Right hindlimb (tissue), 1 donor: Measurements from ENCODE around the gene KIT.

Experiments
- DNase-seq: peaks from one replicate; pipeline ENCODE4 v3.0.0-alpha.2; 2018

KIT gene

DNA sequence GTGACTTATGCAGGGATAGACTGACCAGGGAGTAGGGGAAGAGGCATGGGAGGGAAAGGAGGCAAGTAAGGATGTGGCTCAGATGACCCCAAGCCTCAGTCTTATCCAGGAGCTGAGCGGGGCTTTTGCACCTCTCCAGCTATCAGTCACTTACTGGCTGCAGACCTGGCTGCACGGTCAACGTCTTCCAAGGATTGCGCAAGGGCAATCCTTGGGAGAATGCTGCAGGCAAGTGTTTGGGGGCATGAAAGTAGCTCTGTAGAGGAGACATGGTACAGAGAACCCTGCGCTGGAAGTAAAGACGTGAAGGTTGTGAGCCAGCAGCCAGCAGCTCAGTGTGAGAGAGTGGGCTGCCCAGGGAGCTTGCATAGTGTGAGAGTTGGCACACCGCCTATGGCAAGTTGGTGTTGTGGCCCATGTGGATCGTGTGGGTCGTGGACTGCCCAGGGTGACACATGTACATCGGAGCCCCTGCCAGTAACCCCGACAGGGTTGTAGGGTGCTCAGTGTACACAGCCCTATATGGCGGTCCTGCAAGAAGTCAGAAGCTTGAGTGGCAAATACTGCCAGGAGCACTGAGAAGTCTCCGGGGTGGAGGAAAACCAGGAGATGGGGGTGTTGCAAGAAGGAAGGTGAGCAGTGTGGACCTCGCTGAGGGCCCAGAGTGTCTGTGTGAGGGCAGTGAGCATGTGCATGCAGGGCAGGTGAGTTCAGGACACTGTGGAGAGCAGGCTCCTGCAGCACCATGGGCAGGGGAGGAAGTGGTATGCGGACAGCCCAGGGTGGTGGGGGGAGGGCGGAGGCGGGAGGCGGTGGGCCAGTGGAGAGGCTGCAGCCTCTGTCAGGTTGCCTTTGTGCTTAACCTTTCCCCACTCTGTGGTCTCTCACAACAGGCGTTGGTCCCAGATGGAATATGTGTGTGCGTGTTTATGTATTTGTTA lies 50.9 kb downstream of the KIT start:
- no peak for DNase-seq

DNA sequence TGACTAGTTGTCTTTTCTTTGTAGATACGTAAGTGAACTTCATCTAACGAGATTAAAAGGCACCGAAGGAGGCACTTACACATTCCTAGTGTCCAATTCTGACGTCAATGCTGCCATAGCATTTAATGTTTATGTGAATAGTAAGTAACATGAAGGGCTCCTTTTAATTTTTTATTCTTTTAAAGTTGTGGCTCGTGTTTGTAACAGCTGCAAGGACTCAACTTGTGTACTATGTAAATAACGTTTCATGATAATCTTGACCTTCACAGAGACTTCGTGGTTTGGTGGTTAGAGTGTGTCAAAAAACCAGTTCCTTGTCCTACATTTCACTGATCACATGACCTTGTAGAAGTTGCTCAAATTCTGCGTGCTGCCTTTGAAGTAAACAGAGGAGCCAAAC lies 51.6 kb downstream of the KIT start:
- no peak for DNase-seq

DNA sequence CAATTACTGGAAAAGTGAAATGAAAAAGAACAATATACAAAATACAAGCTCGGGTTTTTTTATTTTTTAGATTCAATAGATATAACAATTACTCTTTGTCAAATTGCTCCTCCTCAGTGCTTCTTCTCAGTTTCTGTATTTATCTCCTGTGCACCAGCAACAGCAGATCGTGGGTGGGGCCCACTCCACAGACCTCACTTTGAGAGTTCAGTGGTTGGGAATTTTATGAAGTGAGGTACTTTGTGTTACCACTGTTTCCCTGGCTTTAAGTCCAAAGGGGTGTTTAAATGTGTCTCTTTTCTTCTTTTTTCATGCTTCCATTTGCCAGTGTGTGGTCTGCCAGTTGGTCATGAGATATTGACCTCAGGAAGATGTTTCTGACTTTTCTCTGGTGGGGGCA lies 54.4 kb downstream of the KIT start:
- no peak for DNase-seq

DNA sequence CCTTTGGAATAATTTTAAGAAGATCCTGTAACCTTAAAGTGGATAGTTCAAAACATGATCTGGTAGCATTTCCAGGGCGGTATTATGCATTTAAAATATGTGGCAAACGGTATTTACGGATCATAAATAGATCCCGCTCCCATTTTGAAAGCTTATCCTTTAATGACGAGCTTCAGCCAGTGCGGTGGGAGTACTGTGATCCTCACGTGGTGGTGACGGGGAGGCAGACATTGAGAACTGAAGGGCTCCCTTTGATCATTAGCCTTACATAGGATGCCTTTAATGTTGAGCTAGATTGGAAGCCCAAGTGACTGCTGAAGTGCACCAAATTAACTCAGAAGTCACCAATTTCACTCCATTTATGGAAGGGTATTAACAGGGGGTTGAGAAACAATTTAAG lies 56.9 kb downstream of the KIT start:
- no peak for DNase-seq

DNA sequence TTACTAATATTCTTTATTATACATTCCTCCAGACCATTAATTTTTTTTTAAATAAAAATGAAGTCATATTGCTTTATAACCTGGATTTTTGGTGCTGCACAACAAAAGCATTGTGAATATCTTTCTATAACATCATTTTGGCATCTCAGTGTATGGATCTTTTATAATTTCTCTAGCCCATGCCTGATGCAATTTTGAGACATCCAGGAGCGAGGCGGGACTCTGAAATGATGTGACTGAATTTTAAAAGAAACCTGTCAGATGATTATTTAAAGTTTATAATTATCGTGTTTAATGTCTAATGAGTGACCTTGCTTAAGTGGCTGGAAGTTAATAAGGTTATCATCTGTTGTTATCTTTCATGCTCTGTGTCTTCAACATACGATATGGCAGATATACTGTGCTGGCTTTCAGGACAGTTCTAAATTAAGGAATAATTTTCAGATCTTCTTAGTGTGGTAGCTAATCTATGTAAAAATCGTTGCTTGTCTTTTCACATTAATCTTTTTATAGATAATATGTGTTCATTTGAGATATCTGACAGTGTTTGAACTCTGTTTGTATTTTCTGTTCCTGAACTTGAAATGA lies 58.8 kb downstream of the KIT start:
- no peak for DNase-seq

DNA sequence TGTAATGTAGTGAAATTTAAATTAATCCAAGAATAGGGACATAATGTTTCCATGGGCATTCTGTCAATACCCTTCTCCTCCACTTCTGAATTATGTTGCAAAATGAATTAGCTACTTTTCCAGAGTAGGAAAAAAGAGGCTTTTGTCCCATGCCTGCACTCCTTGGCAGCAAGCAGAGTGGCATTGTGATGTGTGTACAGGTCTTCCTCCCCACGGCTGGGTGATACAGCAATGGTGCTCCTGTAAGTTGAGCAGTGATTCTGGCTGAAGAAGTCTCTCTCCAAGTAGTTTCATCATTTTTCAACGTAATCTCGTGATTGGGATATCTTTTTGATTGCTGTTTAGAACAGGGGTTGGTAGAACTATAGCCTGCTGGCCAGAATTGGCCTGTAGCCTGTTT lies 59.9 kb downstream of the KIT start:
- no peak for DNase-seq

DNA sequence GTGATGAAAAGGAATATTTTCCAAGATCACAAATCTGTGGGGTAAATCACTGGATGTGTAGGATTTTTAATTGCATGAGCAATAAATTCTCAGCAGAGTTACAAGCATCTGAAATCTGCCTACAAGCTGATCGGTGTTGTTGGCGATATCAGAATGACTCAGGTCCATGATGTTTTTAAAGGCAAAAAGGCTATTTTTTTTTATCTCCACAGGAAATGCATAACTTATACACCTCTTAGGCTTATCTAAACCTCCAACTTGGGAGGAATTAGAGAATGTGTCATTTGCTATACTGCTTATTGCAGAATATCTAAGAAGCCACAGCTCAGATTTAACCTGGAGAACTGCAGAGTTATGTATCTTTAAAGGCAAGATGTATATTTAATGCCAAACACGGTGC lies 61.6 kb downstream of the KIT start:
- no peak for DNase-seq

DNA sequence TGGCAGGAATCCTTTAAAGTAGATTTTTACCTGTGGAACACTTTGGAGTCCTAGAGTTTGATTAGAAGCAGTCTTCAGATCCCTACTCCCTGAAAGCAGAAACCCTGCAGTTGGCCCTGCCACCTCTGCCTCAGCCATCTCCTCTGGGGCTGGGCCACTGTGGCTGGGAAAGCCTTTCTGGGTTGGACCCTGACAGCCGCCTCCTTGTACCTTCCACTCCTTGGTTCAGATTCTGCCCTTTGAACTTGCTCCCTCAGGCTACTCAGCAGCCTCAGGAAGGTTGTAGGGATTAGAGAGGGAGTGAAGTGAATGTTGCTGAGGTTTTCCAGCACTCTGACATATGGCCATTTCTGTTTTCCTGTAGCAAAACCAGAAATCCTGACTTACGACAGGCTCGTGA lies 65.5 kb downstream of the KIT start:
- no peak for DNase-seq

DNA sequence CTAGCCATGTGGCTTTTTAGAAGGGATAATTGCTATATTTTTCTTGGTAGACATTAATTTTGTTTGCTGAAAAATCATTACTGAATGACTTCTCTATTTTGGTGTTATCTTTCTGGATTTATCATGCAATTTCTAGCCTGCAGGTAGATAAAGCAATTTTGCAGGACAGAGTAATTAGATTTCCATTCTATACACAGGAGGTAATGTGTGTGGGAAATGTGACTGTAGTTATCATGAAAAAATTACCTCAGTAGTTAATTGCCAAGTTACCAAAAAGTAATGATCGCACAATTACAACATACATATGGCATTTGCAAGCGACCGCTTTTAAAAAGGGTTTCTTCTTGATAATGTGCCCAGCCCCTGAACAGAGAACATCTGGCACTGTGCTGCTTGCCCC lies 66.1 kb downstream of the KIT start:
- no peak for DNase-seq

DNA sequence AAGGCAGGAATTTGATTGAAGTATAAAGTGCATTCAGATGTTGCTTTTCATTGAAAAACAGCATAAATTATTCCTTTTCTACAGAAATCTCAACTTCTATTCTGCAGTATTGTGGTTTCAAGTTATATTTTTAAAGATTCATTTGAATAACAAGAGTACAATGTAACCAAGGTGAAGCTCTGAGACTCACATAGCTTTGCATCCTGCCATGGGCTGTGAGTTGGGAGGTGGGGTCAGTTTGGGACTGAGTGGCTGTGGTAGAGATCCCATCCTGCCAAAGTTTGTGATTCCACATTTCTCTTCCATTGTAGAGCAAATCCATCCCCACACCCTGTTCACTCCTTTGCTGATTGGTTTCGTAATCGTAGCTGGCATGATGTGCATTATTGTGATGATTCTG lies 69.2 kb downstream of the KIT start:
- DNase-seq = no peak

DNA sequence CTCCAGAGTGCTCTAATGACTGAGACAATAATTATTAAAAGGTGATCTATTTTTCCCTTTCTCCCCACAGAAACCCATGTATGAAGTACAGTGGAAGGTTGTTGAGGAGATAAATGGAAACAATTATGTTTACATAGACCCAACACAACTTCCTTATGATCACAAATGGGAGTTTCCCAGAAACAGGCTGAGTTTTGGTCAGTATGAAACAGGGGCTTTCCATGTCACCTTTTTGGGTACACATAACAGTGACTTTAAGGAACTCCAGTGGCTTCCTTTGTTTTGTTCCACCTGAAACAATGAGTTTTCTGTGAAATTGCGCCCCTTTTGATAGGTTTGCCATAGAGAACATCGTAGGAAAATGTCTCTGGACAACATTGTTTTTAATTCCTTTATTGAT lies 69.6 kb downstream of the KIT start:
- no peak for DNase-seq

DNA sequence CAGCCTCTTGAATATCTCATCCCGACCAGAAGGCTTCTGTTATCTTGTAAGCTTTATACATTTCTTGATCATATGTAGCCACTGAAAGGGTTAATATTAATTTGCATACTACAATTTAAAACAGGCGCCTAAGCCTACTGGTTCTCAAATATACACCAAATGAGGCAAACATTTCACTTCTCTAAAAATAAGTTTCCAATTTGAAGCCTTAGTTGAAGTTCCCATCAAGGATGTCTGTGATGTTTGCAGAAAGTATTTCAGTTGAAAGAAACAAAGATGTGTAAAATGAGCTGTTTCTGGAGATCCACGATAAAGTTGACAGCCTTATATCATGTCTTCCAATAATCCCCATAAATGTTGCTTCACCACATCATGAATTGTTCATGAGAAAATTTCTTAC lies 70.6 kb downstream of the KIT start:
- DNase-seq = no peak

DNA sequence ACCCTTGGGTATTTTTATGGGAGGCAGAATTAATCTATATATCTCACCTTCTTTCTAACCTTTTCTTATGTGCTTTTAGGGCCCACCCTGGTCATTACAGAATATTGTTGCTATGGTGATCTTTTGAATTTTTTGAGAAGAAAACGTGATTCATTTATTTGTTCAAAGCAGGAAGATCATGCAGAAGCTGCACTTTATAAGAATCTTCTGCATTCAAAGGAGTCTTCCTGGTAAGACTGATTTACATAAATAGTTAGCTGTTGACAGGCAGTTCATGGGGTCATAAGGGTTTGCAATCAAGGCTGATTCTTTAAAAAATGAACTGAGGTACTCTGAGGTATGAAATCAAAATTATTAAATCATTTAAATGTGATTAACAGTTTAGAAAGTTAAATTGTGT lies 71.5 kb downstream of the KIT start:
- no peak for DNase-seq

DNA sequence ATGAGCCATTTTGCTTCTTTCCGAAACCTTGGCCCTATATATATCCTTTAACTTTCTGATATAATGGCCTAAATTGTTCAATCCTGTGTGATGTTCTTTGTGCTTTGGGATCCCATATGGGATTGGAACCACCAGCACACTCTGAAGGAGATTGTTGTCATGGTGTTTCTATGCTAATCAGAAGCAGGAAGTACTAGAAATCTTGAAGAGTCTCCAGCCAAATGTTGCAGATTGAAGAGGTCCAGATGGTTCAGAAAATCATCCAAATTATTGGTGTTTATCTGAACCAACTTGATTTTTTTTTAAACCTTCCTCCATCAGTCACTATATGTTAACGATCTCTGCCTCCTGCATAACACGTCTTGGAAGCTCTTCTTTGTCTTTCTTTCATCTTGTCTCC lies 72.8 kb downstream of the KIT start:
- DNase-seq = no peak

DNA sequence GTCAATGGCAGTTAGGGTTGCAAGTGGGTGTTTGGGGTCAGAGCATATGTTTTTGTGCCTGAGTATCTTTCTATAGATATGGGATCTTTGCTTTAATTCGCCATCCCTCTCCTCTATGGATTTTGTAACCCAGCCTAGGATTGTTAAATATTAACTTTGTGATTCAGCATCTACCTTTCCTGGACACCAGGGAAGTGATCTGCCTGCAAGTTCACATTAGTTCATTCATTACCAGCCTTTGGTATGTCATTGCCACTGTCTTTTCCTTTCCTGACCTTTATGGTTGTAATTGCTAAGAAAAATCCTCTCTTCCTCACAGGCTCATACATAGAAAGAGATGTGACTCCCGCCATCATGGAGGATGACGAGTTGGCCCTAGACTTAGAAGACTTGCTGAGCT lies 73.8 kb downstream of the KIT start:
- no peak for DNase-seq

DNA sequence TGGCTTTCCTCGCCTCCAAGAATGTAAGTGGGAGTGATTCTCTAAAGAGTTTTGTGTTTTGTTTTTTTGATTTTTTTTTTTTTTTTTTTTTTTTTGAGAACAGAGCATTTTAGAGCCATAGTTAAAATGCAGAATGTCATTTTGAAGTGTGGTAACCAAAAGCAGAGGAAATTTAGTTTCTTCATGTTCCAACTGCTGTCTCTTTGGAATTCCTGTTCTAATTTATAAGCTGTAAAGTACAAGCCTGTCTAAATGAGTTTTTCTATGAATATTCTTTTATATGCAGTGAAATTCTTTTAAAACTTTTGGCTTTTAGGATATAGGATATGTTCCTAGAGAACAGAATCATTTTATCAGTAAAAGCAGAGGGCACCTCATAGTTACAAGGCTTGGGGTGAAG lies 74.2 kb downstream of the KIT start:
- DNase-seq = no peak

DNA sequence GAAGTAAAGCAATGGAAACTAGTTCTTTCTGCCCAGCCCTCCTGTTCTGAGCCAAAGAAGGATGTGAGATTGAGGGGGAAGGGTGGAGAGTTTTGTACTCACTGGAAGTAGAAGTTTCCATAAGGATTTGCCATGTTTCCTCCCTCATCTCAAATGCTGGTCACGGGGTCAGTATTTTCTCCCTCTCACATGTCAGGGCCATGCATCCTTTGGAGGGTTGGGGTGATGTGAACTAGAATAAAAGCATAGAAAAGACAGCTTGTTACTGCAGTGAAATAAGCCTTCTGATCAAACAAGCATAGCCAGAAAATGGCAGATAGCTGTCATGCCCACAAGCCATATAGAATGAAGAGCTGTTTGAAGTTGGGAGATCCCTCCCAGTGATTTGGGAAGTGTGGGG lies 79.7 kb downstream of the KIT start:
- no peak for DNase-seq

DNA sequence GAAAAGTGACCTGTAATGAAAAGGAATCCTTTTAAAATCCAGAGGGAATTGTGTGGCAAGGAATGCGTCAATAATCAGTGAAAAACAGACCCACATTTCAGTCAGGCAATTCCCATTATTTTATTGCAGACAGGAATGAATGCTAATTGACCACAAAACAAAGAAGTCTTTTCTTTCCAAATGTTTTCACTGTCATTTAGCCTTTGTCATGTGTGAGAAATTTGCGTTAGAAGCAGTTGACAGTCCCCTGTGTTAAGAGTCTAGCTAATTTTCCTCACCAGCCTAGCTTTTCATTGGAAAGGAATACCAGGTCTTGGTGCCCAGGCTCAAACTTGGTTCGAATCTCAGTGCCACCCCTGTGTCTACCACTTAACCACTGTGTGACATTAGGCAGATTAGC lies 83.4 kb downstream of the KIT start:
- DNase-seq = no peak

DNA sequence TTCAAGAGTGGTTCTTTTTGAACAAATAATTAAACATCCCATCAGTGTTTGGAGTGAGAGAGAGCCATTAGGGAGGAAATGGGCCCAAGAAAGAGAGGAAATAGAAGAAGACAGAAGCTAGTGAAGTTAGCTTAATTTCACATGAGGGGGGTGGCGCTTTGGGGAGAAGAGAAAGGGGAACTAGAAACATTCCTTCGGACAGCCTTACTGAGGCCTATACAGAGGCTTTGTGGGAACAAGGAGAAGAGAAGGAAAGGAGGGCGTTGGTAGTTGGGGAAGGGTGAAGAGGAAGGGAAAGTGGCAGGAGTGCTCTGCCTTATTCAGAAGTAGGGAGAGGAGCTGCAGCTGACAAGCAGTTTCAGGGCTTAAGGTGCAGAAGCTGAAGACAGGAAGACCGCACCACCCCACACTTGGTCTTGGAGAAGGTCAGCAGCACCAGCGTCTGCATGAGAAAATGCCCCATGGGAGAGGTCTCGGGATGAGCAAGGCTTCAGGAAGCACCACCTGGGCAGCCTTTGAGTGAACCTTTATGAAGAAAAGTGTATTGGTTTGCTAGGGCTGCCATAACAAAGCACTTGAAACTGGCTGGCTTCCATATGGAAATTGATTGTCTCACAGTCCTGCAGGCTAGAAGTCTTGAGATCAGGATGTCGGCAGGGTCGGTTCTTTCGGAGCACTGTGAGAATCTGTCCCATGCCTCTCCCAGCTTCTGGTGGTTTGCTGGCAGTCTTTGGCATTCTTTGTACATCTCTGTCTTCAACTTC lies 85.1 kb downstream of the KIT start:
- no peak for DNase-seq

DNA sequence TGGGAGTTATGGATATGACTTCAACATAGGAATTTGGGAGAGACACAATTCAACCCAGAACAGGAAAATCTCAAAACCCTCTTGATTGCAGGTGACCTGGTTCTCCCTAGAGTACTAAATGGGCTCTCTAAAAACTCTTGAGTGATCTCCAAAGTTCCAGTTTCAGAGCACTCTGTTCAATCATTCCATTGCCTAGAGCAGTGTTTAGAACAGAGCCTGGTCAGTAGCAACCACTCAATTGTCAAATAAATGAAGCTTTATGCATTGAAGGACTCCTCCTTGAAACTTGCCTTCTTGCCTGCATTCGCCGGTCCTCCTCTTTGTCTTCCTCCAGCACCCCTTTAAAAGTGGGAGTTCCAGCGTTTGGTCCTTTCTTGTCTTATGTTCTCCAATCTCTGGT lies 85.8 kb downstream of the KIT start:
- no peak for DNase-seq

DNA sequence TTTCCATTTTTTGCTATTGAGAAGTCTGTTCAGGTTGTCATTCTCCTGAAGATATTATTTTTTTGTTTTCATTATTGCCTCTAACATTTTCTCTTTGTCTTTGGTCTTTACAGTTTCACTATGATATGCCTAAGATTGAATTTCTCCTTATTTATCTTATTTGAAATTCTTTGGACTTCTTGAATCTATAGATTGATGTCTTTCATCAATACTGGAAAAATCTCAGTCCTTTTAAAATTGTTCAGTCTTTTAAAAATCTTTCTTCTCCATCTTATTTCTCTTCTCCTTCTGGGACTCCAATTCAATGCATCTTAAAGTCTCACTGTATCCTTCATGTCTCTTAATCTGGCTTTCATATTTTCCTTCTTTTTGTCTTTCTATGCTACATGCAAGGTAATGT lies 86.7 kb downstream of the KIT start:
- no peak for DNase-seq

DNA sequence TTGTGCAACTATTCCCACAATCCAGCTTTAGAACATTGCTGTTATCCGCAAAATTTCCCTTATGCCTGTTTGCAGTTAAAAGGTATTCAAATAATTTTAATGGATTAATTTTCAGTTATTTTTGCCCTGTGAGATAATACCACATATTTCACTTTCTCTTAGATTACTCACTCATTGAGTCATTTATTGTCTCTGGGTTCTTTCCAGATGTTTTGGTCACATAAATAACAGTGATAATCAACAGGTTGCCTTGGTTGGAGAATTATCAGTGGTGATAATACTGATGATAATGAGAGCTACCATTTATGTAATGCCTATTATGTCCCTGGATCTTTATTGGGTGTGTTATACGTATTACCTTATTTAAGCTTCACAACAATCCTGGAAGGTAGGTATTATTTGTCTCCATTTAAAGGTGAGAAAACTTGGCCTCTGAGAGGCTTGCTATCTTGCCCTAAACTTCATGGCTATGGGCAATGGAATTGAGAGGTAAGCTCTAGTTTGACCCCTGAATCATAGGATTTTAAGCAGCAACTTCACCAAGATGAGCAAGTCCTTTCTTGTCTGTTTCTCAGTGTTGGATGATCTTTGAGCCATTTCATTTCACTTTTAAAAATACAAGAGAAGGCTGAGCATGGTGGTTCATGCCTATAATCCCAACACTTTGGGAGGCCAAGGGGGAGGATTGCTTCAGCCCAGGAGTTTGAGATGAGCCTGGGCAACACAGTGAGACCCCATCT lies 87.4 kb downstream of the KIT start:
- no peak for DNase-seq

DNA sequence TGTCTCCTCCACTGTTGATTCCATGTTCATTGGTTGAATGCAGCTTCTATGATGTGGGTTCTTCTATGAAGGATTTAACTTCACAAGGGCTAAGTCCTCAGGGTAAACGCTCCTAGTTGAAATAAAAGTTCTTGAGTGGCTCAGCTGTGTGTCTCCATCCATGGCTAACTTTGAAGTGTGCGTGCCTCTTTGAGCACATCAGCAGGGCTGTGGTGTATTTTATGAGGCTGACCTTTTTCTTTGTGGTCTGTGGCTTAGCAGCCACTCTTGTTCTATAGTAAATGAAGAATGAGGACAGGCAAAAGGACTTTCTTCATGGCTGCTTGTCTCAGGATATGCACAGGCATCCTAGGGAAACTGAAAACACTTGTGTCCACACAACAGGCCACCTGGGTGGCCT lies 88.5 kb downstream of the KIT start:
- DNase-seq = no peak
